Stimulated activated naive B cell treated with anti-CD40 and anti-IgM and Interleukin-4, amounts not matched to agents 10 μg/mL and 1 μg/mL and 100 μg/mL, for 72 hours (primary cell): Measurements from ENCODE around the gene NCBP2L.

Source experiments
- ATAC-seq, 2 donors: fragments of 150-1000 bp; cut with Tn5 transposase; replicated peaks; 2 replicates each; pipeline ENCODE4 v1.10.0; 2021; ENCODE audit warnings: moderate library complexity in 1 of 2
- DNase-seq: peaks from one replicate; pipeline ENCODE4 v3.0.0; 2021
- H3K27ac Mint-ChIP-seq: one replicate; pipeline ENCODE4 v1.8.0; 2022; ENCODE audit warnings: mild to moderate bottlenecking, mixed read lengths
- H3K27me3 Mint-ChIP-seq, 2 donors: one replicate each; pipeline ENCODE4 v1.8.0; 2022; ENCODE audit warnings: mixed read lengths in 2 of 2
- H3K36me3 Mint-ChIP-seq, 2 donors: one replicate each; pipeline ENCODE4 v1.8.0; 2022; ENCODE audit warnings: mixed read lengths in 2 of 2, mild to moderate bottlenecking in 1 of 2
- H3K4me1 Mint-ChIP-seq, 2 donors: one replicate each; pipeline ENCODE4 v1.8.0; 2022; ENCODE audit warnings: mixed read lengths in 2 of 2, mild to moderate bottlenecking in 1 of 2
- H3K4me3 Mint-ChIP-seq, 2 donors: one replicate each; pipeline ENCODE4 v1.8.0; 2022; ENCODE audit warnings: mild to moderate bottlenecking in 2 of 2, mixed read lengths in 2 of 2, moderate library complexity in 1 of 2
- H3K9me3 Mint-ChIP-seq, 2 donors: one replicate each; pipeline ENCODE4 v1.8.0; 2022; ENCODE audit warnings: mixed read lengths in 2 of 2, mild to moderate bottlenecking in 1 of 2

Gene NCBP2L

DNA sequence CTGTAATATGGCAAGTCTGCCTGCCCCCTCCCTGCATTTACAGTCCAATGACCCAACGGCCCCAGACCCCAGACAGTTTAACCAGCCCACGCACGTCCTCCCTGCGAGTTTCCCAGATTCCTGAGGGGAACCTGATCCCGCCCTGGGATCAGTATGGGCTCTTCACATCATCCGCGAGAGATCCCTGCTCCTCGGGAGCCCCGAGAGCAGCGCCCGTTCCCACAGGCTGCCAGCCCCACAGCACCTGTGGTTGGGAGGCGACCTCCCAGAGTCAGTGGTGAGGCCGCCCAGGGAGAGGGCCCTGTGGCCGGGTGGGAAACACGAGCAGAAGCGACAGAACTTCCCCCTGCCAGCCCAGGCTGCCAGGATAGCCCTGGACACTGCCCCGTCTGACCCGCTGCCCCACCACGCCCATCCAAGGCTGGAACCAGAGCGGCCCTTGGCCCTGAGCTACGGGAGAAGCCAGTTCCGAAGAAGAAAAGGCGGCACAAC is 34.8 kb upstream of the NCBP2L start:
- Mint-ChIP-seq H3K4me1 (peaks cover 6 to 17% of the 10 kb centered on the region in 2 donors), H3K4me3 (peak overlapping the region; percentile 19 to 88), H3K27ac (peak overlapping the region; percentile 42), H3K9me3 (peaks cover 0 to 4% of the 10 kb centered on the region in 2 donors), H3K27me3 (peaks cover 0 to 10% of the 10 kb centered on the region in 2 donors), H3K36me3 (no peaks in the 10 kb centered on the region)
- DNase-seq = no peak
- no peak for ATAC-seq

DNA sequence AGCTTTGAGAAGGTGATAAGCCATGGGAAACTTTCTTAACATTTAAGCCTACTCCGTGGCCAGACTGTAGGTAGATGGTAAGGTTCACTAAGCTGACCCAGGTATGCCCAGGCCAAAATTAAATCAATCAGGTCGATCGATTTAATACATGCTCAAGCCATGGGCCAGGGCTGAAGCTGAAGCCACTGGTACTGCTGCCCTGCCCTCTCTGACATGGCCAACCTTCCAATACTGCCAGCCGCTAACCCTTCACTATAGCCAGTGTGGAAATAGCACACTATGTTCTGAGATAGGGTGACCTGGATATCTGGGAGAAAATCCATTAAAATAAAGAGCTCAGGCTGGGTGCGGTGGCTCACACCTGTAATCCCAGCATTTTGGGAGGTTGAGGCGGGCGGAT is 33.5 kb upstream of the NCBP2L start:
- no peak overlapping the region for H3K4me3 Mint-ChIP-seq
- peaks cover 0 to 10% of the 10 kb centered on the region in 2 donors for H3K27me3 Mint-ChIP-seq
- H3K36me3 Mint-ChIP-seq = no peaks in the 10 kb centered on the region
- peaks cover 0 to 4% of the 10 kb centered on the region in 2 donors for H3K9me3 Mint-ChIP-seq
- peaks cover 6 to 17% of the 10 kb centered on the region in 2 donors for H3K4me1 Mint-ChIP-seq
- ATAC-seq (no peak), DNase-seq (no peak)
- H3K27ac Mint-ChIP-seq = no peak overlapping the region

DNA sequence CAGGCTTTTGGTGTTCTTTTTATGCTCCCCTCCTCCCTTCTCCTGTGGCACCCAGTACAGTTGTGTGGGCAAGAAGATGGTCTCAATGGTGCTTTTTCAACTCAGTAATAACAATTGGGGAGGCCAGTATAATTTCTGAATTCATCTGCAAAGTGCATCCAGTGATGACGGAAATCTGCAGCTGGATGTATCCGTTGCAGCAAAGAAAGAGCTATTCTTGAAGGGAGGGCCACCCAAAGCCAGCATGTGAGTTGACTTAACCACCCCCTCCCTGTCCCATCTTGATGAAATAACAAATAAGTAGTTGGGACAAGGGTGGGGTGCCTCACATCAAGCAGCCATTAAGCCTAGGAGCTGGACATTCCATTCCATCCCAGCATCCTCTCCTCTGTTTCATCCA is 32.7 kb upstream of the NCBP2L start:
- ATAC-seq (no peak), DNase-seq (no peak)
- H3K27ac Mint-ChIP-seq = no peak overlapping the region
- no peak overlapping the region for H3K4me3 Mint-ChIP-seq
- H3K9me3 Mint-ChIP-seq = peaks cover 0 to 4% of the 10 kb centered on the region in 2 donors
- H3K36me3 Mint-ChIP-seq = peaks cover 0 to 5% of the 10 kb centered on the region in 2 donors
- peaks cover 6 to 17% of the 10 kb centered on the region in 2 donors for H3K4me1 Mint-ChIP-seq
- H3K27me3 Mint-ChIP-seq = peaks cover 0 to 7% of the 10 kb centered on the region in 2 donors

DNA sequence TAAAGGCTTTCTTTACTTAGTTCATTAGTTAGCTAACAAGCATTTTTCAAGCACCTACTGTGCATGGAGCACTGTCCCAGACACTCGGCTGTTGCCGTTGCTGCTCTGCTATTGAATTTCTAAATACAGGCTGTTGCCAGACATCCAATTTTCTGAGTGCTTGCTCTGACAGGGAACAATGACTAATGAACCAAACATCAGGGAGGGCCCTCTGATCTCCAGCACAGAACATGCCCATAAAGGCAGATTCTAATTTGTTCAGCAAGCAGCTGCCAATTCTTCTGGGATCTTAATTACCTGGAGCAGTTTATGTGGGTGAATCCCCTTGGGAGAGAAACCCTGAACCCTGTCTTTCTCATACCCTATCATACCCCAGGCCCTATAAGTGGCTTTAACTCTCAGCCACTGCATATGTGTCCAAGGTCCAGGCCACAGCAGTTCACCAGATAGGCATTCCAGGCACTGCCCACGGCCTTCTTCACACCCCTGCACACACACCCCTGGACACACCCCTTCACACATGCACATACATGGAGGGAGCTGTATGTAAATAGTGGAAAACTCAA is 29.9 kb upstream of the NCBP2L start:
- peaks cover 0 to 1% of the 10 kb centered on the region in 2 donors for H3K4me1 Mint-ChIP-seq
- no peak for ATAC-seq
- no peak overlapping the region for H3K27ac Mint-ChIP-seq
- no peak overlapping the region for H3K4me3 Mint-ChIP-seq
- peaks cover 0 to 5% of the 10 kb centered on the region in 2 donors for H3K36me3 Mint-ChIP-seq
- H3K27me3 Mint-ChIP-seq = peaks cover 0 to 3% of the 10 kb centered on the region in 2 donors
- no peak for DNase-seq
- no peaks in the 10 kb centered on the region for H3K9me3 Mint-ChIP-seq

DNA sequence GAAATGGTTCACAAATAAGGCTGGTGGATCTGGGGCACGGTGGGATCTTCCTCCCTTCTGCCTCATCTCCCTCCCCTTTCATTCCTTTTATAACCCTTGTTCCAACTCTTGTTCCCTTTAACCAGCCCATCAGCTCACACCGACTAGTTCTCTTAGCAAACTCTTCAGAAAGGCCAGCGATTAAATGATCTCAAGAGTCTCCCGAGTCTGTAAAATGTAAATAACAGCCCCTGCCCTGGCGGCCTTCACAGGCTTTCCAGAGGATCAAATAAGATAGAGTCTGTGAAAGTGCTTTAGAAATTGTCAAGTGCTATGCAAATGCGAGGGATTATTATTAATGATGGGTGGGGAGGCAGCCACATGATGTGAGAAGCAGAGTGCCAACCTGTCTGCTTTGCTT is 29.0 kb upstream of the NCBP2L start:
- Mint-ChIP-seq H3K27me3 (no peaks in the 10 kb centered on the region), H3K4me1 (no peaks in the 10 kb centered on the region), H3K4me3 (no peak overlapping the region), H3K9me3 (no peaks in the 10 kb centered on the region), H3K27ac (no peak overlapping the region), H3K36me3 (peaks cover 0 to 5% of the 10 kb centered on the region in 2 donors)
- DNase-seq = no peak
- no peak for ATAC-seq

DNA sequence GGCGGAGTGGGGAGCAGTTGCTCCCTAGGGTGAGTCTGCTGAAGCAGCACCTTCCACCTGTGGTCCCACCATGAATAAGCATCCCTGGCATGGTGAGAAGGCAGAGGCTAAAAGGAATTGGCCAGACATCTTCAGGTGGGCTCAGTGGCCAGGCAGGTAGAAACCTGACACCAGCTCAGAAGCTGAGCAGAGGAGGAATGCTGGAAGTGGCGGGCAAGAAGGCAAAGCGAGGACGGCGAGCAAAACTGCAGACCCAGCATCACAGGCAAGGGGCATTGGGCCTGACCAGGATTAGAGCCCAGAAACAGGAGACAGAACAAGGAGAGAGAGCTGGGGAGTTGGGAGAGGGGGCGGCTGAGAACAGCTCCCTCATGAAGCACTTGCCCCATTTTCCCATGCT is 27.3 kb upstream of the NCBP2L start:
- DNase-seq (no peak), ATAC-seq (no peak)
- H3K27me3 Mint-ChIP-seq = no peaks in the 10 kb centered on the region
- no peaks in the 10 kb centered on the region for H3K4me1 Mint-ChIP-seq
- no peaks in the 10 kb centered on the region for H3K9me3 Mint-ChIP-seq
- no peak overlapping the region for H3K4me3 Mint-ChIP-seq
- H3K36me3 Mint-ChIP-seq = peaks cover 0 to 5% of the 10 kb centered on the region in 2 donors
- no peak overlapping the region for H3K27ac Mint-ChIP-seq

DNA sequence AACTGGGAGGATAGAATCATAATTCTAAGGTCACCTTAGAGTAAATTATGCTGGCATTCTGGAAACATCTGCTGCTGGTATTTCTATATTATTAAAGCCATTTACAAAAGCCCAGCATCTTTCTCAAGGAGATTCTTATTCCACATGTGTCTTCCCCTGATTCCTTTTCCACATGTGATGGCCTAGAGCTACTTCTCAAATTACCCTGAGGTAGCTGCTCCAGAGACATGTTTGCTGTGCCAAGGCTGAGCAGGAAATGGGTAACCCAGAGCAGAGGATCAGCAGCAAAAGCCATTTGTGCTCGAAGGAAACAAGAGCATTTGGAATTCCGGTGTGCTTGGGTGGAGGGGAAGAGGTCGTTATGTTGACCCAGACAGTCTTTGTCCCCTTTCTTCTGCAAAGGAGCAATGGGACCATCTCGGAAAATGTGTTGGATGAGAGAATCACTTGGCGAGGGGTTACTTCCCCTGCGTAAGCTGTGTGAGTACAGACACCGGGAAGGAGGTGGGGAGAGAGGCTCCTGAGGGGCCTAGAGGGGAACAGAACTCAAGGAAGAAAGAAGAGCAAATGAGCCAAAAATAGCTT is 26.6 kb upstream of the NCBP2L start:
- no peak for DNase-seq

DNA sequence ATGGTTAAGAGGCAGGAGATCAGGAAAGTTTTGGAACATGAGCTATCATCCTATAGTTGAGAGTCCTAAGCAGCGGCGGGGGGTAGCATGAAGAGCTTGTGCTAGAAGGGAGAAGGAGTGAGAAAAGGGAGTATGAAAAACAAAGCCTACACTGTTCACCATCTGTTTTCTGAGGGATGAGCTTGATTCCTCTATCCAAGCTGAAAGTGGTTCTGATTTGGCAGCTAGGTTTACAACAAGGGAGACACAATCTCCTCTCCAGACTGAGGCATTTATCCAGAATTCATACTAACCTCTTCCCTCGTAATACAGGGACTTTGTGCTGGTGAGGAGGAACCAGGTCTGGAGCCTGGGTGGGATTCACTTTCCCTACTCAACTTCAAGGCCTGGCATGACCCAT is 25.5 kb upstream of the NCBP2L start:
- Mint-ChIP-seq H3K4me1 (no peaks in the 10 kb centered on the region), H3K27ac (no peak overlapping the region), H3K9me3 (no peaks in the 10 kb centered on the region), H3K4me3 (no peak overlapping the region), H3K36me3 (peaks cover 0 to 5% of the 10 kb centered on the region in 2 donors), H3K27me3 (no peaks in the 10 kb centered on the region)
- DNase-seq (no peak), ATAC-seq (no peak)

More for the DNA sequence above, 26.6 kb upstream of the NCBP2L start:
- H3K4me1 Mint-ChIP-seq = no peaks in the 10 kb centered on the region
- no peaks in the 10 kb centered on the region for H3K9me3 Mint-ChIP-seq
- no peak overlapping the region for H3K4me3 Mint-ChIP-seq
- no peak overlapping the region for H3K27ac Mint-ChIP-seq
- no peak for ATAC-seq
- H3K36me3 Mint-ChIP-seq = peaks cover 0 to 5% of the 10 kb centered on the region in 2 donors
- H3K27me3 Mint-ChIP-seq = no peaks in the 10 kb centered on the region

DNA sequence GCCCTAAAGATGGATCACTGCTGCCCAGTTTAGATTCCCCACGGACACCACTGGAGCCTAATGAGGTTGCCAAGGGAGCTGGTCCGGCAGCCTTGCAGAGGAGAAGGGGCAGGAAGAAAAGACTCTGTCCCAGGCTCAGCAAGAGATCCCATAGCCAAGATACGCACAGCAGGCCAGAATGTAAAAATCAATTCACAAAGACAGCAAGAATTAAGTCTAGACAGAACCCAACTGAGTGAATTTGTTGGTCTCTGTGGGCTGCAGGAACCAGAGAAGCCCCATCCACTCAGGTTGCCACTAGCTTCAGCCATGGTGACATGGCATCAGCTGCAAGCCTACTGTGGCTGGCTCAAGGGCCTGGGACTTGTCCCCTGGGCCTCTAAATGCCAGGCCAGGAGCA is 24.8 kb upstream of the NCBP2L start:
- Mint-ChIP-seq H3K9me3 (no peaks in the 10 kb centered on the region), H3K36me3 (peaks cover 0 to 5% of the 10 kb centered on the region in 2 donors), H3K4me3 (no peak overlapping the region), H3K27me3 (no peaks in the 10 kb centered on the region), H3K4me1 (no peaks in the 10 kb centered on the region), H3K27ac (no peak overlapping the region)
- no peak for DNase-seq
- ATAC-seq = no peak

DNA sequence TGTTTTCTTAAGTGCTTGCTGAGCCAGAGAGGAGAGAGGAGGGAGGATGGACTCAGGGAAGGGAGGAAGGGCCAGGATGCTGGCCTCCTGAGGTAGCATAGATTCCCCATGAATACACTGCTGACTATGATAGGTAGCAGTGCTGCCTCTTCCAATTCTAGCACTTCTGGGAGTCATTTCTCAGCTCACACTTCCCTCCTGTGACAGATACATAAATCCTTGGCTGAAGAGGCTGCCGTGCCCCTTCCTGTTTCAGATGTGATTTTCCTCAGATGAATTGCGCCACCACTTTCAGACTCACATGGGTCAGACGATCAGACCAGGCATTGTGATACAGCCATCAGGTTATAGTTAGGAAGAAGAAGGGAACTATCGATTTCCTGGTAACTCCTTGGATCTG is 24.3 kb upstream of the NCBP2L start:
- Mint-ChIP-seq H3K9me3 (no peaks in the 10 kb centered on the region), H3K36me3 (peaks cover 0 to 5% of the 10 kb centered on the region in 2 donors), H3K4me3 (no peak overlapping the region), H3K27ac (no peak overlapping the region), H3K27me3 (no peaks in the 10 kb centered on the region), H3K4me1 (no peaks in the 10 kb centered on the region)
- ATAC-seq (no peak), DNase-seq (no peak)

DNA sequence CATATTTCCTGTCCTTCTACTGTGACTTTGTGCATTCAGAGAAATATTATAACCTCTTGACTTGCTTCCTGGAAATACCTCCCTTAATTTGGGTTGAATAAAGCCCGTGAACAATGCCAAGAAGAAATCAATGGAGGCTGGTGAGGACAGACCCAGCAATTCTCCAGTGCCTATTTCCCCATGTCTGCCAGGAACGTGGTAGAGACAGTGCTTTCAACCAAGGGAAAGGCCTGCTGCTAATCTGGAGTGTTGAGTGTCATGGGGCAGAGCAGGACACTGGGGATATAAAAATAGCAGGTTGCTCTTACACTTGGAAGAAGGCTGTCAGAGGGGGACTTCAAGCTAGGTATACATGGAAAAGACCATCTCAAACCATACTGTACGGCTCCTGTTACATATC is 21.8 kb upstream of the NCBP2L start:
- Mint-ChIP-seq H3K9me3 (no peaks in the 10 kb centered on the region), H3K4me3 (no peak overlapping the region), H3K36me3 (no peaks in the 10 kb centered on the region), H3K4me1 (no peaks in the 10 kb centered on the region), H3K27ac (no peak overlapping the region), H3K27me3 (no peaks in the 10 kb centered on the region)
- ATAC-seq (no peak), DNase-seq (no peak)

DNA sequence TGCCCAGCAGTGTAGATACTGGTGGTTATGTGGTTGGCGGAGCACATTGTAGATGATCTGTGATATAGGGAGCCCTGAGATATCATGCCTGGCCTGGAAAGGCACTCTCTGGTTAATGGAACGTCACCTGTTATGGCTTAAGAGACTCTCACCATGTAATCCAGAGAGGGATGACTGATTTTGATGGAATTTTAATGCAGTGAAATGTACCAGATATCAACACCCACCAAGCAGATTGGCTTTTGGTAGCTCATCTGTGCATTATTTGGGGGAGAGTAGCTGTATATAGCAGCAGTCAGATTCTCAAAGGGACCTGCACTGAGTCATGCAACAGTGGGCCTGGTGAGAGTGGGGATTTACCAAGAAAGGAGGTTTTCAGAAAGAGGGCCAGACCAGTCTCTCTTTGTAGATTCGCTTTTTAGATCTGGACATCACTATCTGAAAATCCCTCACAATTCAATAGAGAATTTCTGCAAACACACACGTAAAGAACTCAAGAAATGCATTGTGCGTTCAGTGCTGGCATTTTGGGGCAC is 19.2 kb upstream of the NCBP2L start:
- Mint-ChIP-seq H3K4me1 (peaks cover 3% of the 10 kb centered on the region in 2 donors), H3K27me3 (peaks cover 0 to 4% of the 10 kb centered on the region in 2 donors), H3K4me3 (no peak overlapping the region), H3K36me3 (no peaks in the 10 kb centered on the region), H3K27ac (no peak overlapping the region), H3K9me3 (no peaks in the 10 kb centered on the region)
- DNase-seq (no peak), ATAC-seq (no peak)

DNA sequence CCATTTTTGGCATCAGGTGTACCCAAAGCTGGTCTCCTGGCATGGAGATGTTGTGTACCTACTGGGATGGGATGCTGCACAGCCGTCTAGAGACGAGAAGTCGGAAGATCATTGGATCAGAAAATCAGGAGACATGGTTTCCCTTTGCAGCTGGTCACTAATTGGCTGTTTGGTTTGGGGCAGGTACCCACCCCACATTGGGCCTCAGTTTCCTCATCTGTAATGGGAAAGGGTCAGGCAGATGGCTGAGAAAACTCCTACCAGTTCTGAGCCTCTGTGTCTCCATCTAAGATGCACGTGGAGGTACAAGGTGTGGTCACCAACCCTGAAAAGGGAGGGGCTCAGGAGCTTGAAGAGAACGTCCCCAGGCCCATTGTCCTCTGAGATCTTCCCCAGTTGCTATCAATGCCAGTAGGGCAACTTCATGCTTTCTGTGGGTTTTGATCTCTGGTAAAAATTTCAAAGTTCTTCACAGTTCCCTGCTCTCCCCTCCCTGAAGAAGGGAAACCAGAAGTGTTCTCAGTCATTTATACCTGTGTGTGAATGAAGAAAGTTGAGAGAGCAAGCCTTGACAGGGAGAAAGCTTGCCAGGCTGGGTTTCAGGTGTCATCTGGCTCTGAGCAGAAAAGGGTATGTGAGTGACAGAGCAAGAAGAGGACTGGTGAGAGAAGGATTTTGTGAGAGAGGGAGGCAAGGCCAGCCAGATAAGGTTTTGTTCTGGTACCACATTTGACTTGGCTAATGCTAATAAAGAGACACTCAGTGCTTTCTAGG is 17.0 kb upstream of the NCBP2L start:
- Mint-ChIP-seq H3K27ac (no peak overlapping the region), H3K4me1 (peaks cover 3 to 9% of the 10 kb centered on the region in 2 donors), H3K27me3 (peaks cover 0 to 8% of the 10 kb centered on the region in 2 donors), H3K9me3 (no peaks in the 10 kb centered on the region), H3K36me3 (no peaks in the 10 kb centered on the region), H3K4me3 (no peak overlapping the region)
- ATAC-seq (no peak), DNase-seq (no peak)

DNA sequence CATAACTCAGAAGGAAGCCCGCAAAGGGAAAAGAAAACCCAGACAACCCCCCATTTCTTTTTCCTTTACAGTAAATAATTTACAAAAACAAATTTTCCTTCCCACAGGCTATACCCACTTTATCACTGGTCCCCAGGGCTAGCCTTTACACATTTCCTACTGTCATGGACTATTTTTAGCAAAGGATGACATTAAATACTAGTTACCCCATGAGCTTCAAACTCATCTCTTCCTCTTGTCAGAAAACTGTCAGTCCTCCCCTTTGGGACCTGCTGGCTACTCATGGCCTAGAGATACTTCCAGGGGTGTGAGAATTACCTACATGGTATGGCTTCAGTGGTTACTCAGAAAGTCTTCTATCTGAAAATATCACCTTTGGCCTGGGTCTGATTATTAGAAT is 13.9 kb upstream of the NCBP2L start:
- H3K27ac Mint-ChIP-seq = peak overlapping the region; percentile 16
- DNase-seq (no peak), ATAC-seq (peak in 1 of 2 donors; percentile 46)
- H3K4me1 Mint-ChIP-seq = peaks cover 3 to 9% of the 10 kb centered on the region in 2 donors
- H3K27me3 Mint-ChIP-seq = peaks cover 0 to 8% of the 10 kb centered on the region in 2 donors
- no peaks in the 10 kb centered on the region for H3K36me3 Mint-ChIP-seq
- no peaks in the 10 kb centered on the region for H3K9me3 Mint-ChIP-seq
- no peak overlapping the region for H3K4me3 Mint-ChIP-seq
